PC-9 (cell line): ENCODE measurements around the gene CCDC88C.

Source experiments
- CTCF ChIP-seq: fragments of 200-600 bp; sonication (generic); conservative IDR thresholded peaks from 2 replicates; pipeline ENCODE4 v1.6.1; 2017; ENCODE audit warnings: mixed run types, antibody characterized with exemption, mild to moderate bottlenecking, moderate library complexity
- EZH2 ChIP-seq: fragments of 200-600 bp; sonication (generic); IDR thresholded peaks from 2 replicates; pipeline ENCODE4 v1.8.0; 2017; ENCODE audit warnings: antibody characterized with exemption, low read depth

- no peak for TF ChIP-seq CTCF
- TF ChIP-seq EZH2, result no peak
Observed at GRCh38 chr14:91351512-91351862, 66.1 kb downstream of the CCDC88C start.
